Uterus (tissue), 2 donors: ENCODE data around the gene LRTM2.

Source experiments
- POLR2A ChIP-seq, 2 donors: fragments of 450-650 bp; IDR thresholded peaks; one replicate each; pipeline ENCODE4 v1.6.1; 2016; ENCODE audit warnings: antibody characterized with exemption in 2 of 2, mild to moderate bottlenecking in 1 of 2, moderate library complexity in 1 of 2
- TF ChIP-seq, protein P1 (sequence below), 4 experiments: fragments of 200-600 bp in 2 of 4; fragments of 450-650 bp in 2 of 4; sonication (generic) in 2 of 4; IDR thresholded peaks; one replicate each; pipeline ENCODE4 v1.5.1; 2016 to 2019; ENCODE audit warnings: antibody characterized with exemption in 4 of 4, mild to moderate bottlenecking in 2 of 4, moderate library complexity in 1 of 4

DNA sequence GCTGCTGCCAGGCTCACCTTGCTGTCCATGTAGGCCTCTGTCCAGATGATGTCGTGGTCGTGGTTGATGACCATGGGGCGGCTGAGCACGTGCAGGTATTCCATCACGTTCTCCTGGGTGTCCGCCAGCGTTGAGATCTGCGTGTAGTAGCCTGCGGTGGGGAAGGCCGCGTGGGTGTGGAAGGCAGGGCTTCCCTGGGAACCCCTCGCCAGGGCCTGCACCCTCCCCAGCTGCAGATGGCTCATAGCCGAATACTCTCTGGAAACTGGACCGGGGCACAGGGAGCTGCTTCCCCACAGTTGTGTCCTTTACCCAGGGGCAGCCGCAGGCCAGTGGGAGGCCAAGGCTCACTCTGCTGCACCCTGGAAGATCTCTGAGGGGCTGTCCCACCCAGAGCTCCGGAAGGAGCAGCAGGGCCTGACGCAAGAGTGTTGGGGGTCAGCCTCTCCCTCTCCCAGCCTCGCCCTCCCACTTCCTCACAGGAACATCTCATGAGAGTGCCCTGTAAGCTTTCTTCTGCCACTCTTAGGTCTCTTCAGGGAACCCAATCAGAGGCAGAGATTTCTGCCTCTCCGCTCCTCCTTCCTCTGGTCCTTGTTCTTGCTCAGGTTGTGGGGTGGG lies 62.6 kb downstream of the LRTM2 start:
- TF ChIP-seq, protein P1, sequence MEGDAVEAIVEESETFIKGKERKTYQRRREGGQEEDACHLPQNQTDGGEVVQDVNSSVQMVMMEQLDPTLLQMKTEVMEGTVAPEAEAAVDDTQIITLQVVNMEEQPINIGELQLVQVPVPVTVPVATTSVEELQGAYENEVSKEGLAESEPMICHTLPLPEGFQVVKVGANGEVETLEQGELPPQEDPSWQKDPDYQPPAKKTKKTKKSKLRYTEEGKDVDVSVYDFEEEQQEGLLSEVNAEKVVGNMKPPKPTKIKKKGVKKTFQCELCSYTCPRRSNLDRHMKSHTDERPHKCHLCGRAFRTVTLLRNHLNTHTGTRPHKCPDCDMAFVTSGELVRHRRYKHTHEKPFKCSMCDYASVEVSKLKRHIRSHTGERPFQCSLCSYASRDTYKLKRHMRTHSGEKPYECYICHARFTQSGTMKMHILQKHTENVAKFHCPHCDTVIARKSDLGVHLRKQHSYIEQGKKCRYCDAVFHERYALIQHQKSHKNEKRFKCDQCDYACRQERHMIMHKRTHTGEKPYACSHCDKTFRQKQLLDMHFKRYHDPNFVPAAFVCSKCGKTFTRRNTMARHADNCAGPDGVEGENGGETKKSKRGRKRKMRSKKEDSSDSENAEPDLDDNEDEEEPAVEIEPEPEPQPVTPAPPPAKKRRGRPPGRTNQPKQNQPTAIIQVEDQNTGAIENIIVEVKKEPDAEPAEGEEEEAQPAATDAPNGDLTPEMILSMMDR (IDR thresholded peaks at IDR 0.05) = no peak
- TF ChIP-seq POLR2A (IDR thresholded peaks at IDR 0.05) = no peak
